Measurements from ENCODE around the gene TTC7B.

Gene TTC7B

DNA sequence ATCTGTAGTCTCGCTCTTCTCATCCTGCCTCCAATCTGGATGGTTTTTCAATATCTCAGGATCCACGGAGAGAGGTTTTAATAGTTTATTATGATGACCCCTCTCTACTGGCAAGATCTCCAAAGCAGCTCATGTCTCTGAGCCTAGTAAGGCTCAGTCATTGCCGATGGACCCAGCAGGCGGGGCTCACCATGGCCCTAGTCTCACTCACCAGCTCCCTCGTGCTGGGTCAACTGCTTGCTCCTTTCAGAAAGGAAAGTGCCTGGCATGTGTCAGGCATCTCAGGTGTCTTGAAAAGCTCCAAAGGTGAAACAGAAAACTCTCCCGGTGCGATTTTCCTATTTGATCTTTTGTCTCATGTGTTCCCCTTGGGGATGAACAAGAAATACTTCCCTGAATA lies 240.4 kb downstream of the TTC7B start:
- no peak for DNase-seq (ENCODE audit: low spot score)

DNA sequence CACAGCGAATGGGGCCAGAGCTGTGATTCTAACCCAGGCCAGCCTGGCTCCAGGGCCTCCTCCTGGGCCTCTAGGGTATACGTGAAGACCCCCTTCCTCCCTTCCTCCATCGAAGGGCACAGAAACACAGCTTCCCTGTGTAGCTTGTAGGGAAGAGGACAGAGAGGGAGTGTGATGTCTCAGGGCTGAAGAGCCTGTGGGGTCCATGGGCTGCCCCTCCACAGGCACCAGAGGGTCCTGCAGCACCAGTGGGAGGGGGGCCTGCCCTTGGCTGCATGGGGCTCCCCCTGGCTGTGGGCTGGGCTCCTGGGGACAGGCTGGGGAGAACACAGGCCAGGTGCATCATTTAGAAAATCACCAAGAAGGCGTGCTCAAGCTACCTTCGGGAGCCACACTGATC lies 240.9 kb downstream of the TTC7B start:
- no peak for DNase-seq (ENCODE audit: low spot score)

DNA sequence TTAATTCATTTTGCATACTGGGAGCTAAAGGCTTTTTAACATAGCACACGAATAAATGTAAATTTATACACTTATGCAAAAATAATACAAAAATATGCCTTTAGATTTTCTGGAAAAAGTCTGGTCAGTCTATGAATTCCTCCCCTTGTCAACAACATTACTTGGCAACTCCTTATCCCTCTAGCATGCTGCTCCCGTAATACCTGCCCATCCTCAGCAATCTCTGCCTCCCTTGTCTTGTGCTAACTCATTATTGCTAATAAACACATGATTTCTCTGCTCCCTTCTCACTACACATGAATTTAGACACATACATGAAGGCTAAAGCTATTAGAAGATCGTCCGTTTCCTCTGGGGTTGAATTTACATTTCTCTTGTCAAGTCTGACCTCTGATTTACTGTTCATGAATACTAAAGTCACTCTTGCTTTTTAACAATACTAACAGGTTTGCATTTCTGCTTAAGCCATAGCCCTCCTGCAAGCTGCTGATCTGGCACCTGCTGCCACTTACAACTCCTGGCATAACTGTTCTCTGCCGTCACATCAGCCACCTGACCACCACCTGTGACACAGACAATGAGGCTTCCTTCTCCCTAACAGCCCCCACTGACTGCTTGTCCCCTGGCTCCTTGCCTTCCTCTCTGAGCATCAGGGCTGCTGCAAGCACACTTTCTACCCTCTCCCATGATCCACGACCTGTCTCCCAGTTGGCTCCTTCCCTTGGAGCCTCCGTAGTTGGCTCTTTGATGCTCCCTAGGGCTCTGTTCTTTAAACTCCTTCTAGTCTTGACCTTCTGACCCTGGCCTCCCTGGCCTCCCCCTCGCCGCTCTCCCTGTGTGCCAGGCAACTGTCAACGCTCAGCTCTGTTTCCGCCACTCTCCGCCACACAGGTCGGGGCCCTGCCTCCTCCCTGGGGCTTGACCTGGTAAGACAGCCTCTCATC lies 241.8 kb downstream of the TTC7B start:
- no peak for DNase-seq (ENCODE audit: low spot score)

DNA sequence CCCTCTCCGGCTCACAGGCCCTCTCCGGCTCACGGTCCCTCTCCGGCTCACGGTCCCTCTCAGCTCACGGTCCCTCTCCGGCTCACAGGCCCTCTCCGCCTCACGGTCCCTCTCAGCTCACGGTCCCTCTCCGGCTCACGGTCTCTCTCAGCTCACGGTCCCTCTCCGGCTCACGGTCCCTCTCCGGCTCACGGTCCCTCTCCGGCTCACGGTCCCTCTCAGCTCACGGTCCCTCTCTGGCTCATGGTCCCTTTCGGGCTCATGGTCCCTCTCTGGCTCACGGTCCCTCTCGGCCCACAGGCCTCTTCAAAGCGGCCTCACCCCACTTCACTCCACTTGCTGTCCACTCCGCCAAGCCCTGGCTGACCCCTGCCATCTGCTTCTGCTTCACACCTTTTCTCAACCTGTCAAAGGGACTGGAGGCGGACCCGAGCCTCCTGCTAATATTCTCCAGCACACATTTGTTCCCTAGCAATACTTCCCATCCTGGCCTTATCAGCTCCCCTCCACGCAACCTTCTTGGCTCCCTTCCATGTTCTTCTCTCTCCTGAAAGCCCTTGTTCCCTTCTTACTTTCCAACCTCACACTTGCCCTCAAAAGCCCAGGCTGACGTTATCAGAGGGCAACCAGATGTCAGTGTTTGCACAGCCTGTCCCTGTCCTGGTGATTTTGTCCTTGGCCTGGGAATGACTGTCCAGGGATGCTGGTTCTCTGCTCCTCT lies 242.7 kb downstream of the TTC7B start:
- DNase-seq (ENCODE audit: low spot score): no peak

DNA sequence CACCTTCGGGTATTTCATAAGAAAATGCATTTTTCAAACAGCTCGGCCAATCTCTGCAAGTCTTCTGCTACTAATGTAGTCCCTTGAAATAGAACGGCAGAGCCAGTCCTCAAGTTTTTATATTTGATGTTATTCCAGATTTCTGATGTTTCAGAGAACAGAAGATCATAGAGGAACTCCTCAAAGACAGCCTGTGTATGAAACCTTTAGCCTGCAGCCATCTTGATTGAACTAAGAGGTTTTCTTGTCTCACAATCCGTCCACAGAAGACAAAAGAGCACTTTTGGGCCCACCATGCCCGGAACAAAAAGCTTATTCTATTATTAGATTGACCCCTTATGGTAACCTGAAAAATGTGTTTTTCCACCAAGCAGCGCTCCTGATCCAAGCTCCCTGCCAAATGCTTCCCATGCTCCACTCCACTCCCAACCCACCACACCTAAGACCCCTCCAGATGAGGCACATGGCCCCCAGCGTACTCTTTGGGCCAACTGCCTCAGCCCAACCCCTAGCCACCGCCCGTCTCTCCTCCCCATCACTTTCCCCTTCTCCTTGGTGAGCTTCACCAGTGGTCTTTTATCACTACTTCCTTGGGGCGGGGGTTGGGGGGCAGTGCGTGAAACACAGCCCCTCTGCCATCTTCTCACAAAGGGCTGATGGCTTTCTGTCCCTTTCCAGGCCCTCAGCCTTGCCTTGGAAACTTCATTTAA lies 243.6 kb downstream of the TTC7B start:
- no peak for DNase-seq (ENCODE audit: low spot score)

DNA sequence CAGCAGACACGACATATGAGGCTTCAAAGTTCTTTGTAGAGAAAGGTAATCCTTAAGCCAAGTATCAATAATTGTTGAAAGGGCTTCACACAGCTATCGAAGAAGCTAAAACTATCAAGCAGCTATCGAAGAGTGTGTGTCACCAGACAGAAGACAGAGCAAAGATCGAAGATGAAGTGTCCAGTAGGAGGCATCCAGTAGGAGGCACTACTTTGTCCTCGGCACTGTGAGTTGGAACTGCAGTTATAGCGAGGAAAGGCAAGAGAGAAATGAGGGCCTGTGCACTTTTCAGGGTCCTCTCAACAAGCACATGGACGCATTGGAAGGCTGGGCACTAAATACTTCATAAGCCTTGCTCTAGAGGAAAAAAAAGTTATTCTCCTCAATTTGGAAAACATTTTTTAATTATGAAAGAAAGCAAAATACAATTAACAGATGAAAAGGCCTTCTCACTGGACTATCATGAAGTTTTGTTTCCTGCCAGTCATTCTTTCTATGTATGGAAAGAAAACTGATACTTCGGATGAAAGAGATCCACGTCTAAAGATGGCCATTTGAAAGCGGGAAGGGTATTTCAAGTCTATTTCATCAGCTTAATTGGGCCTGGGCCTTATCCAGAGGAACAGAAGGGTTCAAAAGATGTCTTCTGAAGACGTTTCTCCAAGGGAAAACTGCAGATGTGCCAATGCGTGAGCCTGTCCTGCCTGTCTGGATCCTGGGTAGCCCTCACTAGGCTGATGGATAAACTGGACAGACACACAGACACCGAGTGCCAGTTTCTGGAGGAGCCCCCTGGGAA lies 244.9 kb downstream of the TTC7B start:
- DNase-seq (ENCODE audit: low spot score): no peak

DNA sequence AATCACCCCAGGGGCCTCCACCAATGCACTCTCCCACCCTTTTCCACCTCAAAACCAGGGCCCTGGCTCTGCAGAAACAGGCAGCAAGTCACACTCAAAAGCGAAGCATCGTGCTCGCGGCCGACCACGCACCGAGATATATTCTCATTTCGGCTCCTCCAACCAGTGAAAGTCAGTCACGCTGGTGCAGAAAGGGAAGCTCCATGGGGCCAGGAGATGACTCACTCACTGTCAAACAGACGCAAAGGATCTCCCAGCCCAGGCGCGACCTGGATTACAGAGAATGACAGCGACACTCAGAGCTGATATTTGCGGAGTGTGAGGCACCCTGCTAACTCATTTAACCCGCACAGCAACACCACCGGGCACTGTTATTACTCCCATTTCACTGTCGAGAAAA lies 245.8 kb downstream of the TTC7B start:
- DNase-seq (ENCODE audit: low spot score): no peak

DNA sequence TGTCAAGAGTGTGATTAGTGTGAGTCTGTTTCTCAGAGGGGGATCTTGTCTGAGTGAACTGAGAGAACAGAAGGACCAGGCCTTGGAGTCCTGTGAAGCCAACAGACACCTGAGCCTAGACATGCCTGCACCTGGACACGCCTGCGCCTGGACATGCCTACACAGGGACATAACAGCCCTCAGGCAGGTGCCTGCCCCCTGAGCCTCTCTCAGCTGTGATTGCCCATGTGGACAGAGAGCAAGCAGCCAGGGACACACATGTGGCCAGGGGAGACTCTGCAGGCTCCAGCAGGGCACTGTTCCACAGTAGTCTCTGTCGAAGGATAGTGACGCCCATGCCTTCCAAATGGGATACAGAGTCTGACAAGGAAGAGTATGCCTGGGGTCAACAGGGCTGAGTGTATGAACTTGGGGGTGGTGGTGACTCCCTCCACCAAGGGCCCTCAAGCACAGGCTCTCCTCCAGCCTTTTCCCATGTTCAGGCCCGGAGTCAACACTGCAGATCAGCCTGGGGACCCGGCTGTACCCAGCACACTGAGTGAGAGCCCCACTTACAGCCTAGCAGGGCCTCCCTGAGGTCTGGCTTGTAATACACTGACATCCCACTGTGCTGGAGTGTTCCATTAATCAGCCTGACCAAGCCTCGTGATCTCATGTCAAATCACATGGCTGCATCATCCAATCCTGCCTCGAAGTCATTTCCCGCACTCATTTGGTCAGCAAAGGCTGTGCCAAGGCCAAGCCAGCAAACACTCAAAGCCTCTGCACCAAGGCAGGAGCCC lies 246.4 kb downstream of the TTC7B start:
- DNase-seq (ENCODE audit: low spot score): no peak

DNA sequence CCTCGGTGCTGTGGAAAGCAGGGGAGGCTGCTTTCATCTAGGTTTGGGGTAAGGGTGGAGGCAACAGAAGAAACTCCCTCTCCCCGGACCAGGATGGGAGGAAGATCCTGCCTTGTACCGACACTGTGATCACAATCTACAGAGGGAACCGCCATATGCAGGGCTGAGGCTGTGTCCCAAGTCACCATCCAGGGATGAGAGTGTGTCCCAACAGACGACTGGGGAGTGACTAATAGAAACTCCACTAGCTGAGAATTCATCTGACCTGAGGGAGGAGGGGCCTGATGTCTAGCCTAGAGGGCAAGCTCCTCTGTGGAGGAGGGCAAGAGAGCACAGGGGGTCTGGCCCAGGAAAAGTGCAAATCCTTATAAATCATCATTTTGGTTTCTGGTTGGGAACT lies 247.0 kb downstream of the TTC7B start:
- DNase-seq (ENCODE audit: low spot score): no peak

DNA sequence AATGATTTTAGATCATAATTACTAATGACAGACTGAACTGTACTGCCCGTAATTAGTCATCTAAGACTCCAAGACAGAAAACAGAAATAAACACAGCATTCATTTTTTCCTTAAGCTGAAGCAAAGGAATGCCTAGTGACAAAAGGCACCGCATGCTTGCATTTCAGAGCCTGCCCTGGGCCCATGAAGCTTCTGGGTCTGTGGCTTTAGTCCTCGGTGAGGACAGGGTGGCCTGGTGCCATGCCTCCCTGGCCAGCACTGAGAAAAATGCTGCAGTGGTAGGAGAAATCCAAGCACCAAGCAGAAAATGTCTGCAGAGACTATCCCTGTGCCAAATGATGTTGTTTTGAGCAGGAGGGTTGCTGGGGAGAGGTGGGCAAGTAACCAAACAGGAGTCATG lies 247.8 kb downstream of the TTC7B start:
- DNase-seq (ENCODE audit: low spot score): peak; percentile 36

DNA sequence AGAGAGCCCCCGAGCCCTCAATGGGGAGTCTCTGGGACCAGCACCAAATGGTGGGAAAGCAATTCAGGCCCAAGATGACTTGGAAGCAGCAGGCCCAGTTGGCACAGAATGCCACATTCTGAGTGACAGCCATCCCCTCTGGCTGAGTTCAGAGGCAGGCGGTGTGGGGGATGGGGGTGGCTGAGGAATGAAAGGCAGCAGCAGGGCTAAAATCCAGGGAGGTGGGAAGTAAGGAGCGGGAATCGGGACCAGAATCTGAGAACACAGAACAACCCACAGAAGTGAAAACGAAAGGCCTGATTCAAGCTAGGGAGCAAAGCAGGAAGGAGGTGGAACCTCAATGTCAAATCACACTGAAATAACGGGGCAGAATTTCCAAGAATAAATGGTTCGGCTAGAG lies 248.2 kb downstream of the TTC7B start:
- no peak for DNase-seq (ENCODE audit: low spot score)

DNA sequence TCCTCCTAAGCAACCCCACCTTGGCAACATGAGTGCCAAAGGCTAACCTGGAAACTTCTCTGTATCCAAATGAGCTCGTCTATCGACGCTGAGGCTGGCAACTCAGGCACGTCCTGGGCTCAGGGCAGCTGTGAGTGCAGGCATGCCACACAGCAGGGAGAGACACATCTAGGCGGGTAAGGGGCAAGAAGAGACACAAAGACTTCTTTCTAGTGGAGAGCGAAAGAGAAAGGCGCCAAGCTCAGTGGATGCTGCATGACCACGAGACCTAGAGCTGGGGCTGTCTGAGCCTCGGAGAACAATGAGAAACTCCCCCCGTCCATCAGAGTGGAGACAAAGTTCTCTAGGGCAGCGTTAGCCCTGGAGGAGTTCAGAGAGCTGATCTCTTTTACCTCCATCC lies 249.0 kb downstream of the TTC7B start:
- no peak for DNase-seq (ENCODE audit: low spot score)

DNA sequence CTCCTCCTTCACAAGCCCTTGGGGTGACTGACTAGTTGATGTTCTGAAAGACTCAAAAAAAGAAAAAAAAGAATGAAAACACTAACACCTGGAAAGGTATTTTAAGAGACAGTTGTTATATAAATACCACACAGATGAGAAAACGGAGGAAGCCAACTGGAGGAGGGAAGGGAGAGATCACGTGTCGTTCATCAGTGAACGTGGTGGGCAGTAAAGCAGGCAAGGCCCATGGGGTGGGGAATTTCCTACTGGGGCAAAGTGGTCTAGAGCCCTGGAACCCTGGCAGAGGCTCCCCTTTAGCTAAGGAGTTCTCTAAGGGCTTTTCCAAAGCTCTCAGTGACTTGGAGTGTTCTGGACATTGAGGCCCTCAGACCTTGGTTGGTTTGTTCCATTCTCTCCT lies 249.7 kb downstream of the TTC7B start:
- no peak for DNase-seq (ENCODE audit: low spot score)

DNA sequence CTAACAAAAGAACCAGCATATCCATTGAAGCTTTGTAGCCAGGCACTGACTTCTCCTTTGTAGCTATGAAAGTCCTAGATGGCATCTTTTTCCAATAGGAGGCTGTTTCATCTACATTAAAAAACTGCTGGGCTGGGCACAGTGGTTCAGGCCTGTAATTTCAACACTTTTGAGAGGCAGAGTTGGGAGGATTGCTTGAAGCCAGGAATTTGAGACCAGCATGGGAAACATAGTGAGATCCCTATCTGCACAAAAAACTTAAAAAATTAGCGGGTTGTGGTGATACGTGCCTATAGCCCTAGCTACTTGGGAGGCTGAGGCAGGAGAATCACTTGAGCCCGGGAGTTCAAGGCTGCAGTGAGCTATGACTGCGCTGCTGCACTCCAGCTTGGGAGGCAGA lies 251.7 kb downstream of the TTC7B start:
- no peak for DNase-seq (ENCODE audit: low spot score)

DNA sequence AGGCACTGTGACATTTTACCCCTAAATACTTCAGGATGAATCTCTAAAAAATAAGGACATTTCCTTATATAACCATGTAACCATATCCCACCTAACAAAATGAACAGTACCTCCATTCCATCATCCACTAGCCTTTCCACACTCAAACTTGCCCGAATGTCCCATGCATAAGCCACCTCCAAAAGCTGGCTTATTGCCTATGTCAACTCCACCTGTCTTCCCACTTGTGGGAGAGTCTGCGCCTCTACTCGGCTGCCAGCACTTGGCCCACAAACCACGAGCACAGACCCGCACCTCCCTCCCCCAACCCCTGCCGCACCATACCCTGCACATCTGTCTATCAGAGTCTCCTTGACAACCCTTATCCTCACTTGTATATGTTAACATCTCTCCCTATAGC lies 253.6 kb downstream of the TTC7B start:
- DNase-seq (ENCODE audit: low spot score): no peak

DNA sequence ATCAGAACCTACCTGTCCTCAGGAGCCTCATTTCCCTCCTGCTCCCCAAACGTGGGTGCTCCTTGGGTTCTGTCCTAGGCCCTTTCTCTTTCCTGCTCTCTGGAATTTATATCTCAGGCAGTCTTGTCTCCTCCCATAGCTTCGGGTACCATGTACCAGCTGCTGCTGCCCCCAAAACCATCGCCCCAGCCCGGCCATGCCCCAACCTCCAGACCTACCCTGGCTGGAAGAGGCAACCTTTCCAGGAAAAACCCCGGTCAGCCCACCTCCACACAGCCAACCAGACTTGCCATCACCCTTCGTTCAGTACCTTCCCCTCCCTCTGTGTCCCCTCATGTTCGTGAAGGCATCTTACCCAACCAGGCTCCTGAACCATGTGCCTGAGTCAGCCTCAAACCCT lies 254.3 kb downstream of the TTC7B start:
- DNase-seq (ENCODE audit: low spot score): no peak

DNA sequence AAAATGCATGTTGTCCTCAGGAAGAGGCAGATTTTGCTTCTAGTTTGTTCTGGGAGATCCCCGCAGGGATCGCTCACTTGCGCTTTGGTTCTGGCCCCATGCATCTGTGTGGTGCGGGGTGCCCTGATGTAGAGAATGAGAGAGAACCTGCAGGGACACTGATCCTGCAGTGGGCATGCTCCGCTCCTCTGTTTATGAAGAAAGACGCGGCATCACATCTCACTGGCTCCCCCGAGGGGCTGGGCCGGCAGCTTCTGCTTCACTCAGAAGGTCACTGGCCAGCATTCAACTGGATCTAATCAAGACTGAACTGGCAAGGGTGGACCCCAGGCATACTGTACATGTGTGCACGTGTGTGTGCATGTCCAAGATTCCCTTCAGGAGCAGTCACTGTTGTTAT lies 255.2 kb downstream of the TTC7B start:
- no peak for DNase-seq (ENCODE audit: low spot score)

DNA sequence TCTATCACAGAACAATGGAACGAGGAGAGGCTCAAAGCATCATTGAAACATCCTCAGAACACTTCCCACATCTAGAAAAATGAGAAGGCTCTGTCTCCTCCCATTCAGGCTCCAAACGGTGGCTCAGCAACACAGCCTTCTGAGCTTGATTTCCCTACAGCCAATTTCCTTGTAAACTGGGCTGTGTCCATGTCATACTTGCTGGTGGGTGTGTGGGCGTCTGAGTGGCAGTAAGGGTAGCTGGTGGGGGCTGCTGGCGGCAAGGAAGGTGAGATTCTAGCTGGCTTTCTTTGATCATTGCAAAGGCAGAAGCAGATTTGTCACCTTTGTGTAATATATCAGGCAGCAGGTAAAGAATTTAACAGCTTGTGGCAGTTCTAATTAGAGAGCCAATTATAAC lies 255.7 kb downstream of the TTC7B start:
- DNase-seq (ENCODE audit: low spot score): no peak

DNA sequence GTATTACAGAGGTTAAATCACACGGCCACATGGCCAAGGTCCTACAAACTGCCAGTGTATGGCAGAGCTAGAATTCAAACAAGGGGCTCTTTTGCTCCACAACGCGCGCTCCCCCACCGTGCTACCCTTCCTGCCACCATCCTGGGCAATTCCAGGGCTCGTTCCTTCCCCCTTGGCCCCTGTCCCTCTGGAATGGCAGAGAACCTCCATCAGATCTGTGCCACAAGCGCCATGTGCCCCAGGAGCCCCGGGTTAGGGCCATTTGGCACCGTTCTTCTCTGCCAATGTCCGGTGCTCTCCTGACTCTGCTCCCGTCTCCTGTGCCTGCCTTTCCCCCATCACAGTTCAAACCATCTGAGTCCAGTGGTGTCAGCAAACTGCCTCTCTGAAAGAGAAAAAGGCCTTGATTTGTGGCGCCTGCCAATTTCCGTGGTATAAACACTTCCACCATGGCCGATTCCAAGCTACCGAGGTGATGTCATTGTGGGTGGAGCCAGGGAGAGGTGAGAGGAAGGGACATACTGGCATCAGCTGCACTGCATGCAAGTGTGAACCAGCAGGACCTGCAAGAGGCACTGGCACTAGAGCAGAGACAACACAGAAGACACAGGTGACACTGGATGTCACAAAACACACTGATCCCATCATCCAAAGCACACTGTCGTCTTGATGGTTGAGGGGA lies 256.3 kb downstream of the TTC7B start:
- no peak for DNase-seq (ENCODE audit: low spot score)

DNA sequence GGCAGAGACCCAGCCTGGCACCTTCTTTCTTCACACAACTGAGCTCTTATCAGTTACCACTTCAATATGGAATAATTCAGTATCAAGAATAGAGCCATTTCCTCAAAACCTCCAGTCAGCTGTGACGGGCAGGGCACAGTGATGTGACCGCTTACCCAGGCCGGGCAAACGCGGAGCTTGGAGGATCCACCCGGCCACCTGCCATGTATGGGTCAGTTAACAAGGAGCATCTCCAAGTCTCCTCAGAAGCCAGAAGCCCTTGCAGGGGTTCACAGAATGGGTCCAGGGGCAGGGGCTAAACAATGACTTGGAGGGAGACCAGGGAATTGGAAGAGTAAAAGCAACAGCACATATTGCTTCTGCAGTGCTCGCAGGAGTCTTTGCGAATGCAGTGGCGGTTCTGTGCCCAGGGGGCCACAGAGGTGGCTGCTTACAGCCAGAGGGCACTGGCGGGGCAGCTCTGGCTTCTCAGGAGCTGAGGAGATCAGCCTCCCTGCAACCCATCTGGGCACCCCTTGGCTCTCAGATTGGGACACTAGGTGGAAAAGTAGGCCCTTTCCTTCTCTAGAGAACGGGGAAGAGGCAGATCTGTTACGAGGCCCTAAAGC lies 257.1 kb downstream of the TTC7B start:
- no peak for DNase-seq (ENCODE audit: low spot score)

Measured in AG08396 (cell line).